ENCODE data around the gene ACP5.

DNA sequence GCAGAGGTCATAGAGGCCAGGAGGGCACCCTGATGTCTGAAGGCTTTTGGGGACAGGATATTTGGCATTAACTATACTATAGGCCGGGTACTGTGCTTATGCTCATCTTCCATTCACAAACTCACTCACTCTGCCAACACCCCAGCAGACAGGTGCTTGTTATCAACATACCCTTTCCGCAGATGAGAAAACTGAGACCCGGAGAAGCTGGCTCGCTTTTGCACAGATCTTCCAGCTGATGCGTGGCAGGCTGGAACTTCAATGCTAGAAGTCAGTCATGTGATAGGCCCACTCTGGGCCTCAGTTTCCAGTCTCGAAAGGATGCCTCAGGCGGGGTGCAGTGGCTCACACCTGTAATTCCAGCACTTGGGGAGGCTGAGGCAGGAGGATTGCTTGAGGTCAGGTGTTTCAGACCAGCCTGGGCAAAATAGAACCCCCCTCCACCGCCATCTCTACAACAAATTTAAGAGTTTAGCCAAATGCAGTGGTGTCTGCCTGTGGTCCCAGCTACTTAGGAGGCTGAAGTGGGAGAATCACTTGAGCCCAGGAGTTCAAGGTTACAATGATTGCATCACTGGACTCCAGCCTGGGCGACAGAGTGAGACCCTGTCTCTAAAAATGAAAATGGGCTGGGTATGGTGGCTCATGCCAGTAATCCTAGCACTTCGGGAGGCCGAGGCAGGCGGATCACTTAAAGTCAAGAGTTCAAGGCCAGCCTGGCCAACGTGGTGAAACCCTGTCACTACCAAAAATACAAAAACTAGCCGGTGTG is 29.3 kb downstream of the ACP5 start:
- TF ChIP-seq CTCF (IDR thresholded peaks at IDR 0.05) = no peak
- TF ChIP-seq EP300 (IDR thresholded peaks at IDR 0.05) = no peak
